ENCODE measurements around the gene PPP1R13L.

GRCh38 chr19:45442408-45442777 is 37.5 kb upstream of the PPP1R13L start:
- TF ChIP-seq, protein P1, sequence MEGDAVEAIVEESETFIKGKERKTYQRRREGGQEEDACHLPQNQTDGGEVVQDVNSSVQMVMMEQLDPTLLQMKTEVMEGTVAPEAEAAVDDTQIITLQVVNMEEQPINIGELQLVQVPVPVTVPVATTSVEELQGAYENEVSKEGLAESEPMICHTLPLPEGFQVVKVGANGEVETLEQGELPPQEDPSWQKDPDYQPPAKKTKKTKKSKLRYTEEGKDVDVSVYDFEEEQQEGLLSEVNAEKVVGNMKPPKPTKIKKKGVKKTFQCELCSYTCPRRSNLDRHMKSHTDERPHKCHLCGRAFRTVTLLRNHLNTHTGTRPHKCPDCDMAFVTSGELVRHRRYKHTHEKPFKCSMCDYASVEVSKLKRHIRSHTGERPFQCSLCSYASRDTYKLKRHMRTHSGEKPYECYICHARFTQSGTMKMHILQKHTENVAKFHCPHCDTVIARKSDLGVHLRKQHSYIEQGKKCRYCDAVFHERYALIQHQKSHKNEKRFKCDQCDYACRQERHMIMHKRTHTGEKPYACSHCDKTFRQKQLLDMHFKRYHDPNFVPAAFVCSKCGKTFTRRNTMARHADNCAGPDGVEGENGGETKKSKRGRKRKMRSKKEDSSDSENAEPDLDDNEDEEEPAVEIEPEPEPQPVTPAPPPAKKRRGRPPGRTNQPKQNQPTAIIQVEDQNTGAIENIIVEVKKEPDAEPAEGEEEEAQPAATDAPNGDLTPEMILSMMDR (conservative IDR thresholded peaks at IDR 0.05; ENCODE audit: low read length): no peak
- no peak for TF ChIP-seq EZH2phosphoT487 (IDR thresholded peaks at IDR 0.05; ENCODE audit: borderline replicate concordance, low read depth, low read length)

All from OCI-LY7 (cell line).